ENCODE results near the gene GUCY2F.

The GUCY2F gene

DNA sequence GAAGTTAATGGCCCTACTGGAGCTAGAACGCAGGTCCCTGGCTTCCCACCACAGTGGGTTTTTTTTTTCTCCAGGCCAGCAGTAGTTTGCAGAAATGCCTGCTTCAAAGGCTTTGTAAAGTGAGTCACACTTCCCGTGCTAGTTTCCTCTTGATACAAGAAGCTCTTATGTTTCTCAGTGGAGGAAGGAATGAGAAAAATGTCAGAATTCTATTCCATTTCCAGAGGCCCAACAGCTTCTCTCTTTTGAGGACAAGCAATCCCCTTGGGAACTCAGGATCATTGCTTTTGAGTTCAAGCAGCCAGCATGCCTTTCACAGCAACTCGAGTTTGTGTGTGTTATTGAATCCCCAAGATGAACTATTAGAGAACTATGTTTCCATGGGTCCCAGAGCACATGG, 134.3 kb downstream of the GUCY2F start:
- DNase-seq (ENCODE audit: low read depth), result peak; percentile 85
- TF ChIP-seq, protein P1, sequence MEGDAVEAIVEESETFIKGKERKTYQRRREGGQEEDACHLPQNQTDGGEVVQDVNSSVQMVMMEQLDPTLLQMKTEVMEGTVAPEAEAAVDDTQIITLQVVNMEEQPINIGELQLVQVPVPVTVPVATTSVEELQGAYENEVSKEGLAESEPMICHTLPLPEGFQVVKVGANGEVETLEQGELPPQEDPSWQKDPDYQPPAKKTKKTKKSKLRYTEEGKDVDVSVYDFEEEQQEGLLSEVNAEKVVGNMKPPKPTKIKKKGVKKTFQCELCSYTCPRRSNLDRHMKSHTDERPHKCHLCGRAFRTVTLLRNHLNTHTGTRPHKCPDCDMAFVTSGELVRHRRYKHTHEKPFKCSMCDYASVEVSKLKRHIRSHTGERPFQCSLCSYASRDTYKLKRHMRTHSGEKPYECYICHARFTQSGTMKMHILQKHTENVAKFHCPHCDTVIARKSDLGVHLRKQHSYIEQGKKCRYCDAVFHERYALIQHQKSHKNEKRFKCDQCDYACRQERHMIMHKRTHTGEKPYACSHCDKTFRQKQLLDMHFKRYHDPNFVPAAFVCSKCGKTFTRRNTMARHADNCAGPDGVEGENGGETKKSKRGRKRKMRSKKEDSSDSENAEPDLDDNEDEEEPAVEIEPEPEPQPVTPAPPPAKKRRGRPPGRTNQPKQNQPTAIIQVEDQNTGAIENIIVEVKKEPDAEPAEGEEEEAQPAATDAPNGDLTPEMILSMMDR (conservative IDR thresholded peaks at IDR 0.05; ENCODE audit: low read length), result no peak
- no peak overlapping the region for H3K4me3 ChIP-seq (ENCODE audit: low read length)

GRCh38 chrX:109346491-109346890, 135.4 kb downstream of the GUCY2F start:
- H3K4me3 ChIP-seq (ENCODE audit: low read length), result no peak overlapping the region
- TF ChIP-seq, protein P1 (conservative IDR thresholded peaks at IDR 0.05; ENCODE audit: low read length), result no peak
- no peak for DNase-seq (ENCODE audit: low read depth)

DNA sequence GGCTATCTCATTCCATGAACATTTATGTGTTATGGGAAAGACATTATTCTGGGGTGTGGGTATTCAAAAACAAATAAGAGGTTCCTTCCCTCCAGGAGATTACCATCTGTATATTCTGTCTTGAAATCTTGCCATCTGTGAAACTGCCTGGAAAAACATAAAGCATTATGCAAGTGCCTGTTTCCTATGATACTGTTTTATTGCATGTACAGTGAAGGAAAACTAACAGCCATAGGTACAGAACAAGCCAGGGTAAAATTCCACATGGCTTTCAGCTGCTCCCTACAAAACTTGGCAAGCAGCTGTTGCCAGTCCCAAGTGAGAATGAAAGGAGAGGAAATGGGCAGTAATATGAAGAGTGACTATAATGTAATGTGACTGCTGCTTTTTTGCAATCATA, 136.0 kb downstream of the GUCY2F start:
- peak; percentile 24 for DNase-seq (ENCODE audit: low read depth)
- TF ChIP-seq, protein P1 (conservative IDR thresholded peaks at IDR 0.05; ENCODE audit: low read length), result no peak
- H3K4me3 ChIP-seq (ENCODE audit: low read length), result no peak overlapping the region

DNA sequence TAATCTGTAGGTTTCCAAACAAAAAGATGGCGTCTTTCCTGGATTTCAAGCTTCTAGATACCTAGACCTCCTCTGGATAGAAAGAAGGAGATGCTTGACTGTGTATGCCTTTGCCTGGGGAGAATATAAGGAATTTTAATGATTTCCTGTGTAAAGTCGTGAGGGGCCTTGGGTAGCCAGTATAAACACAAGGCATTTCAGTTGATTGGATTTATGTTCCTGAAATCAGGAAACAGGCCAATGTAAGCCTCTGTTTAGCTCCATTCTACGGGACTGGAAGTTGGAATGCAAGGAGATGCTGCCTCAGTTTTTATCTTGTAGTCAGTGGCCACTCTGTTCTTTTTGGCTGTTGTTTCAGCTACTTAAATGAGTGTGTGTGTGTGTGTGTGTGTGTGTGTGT, 137.2 kb downstream of the GUCY2F start:
- TF ChIP-seq, protein P1 (conservative IDR thresholded peaks at IDR 0.05; ENCODE audit: low read length), result no peak
- H3K4me3 ChIP-seq (ENCODE audit: low read length), result no peak overlapping the region
- no peak for DNase-seq (ENCODE audit: low read depth)

- H3K4me3 ChIP-seq (ENCODE audit: low read length), result no peak overlapping the region
- DNase-seq (ENCODE audit: low read depth), result no peak
- TF ChIP-seq, protein P1 (conservative IDR thresholded peaks at IDR 0.05; ENCODE audit: low read length), result no peak
These were observed 137.8 kb downstream of the GUCY2F start for GRCh38 chrX:109344101-109344500.

DNA sequence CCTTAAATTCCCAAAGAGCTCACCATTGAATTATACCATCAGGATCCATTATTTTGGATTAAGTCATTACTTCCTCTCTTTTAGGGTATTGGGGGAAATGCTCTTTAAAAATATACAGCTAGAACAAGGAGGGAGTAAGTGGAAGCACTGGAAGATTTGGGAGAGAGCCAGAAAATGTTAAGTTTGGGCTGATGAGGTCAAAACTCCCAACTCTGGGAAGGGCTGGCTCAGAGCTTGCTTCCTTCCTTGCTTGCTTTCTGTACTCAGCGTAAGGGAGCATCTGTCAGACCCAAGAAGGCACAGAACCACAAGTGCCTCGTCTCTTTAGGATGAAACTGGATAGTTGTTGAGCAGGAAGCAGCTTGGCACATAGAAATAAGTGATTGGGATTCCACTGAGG, 138.2 kb downstream of the GUCY2F start:
- no peak for DNase-seq (ENCODE audit: low read depth)
- TF ChIP-seq, protein P1 (conservative IDR thresholded peaks at IDR 0.05; ENCODE audit: low read length), result no peak
- no peak overlapping the region for H3K4me3 ChIP-seq (ENCODE audit: low read length)

DNA sequence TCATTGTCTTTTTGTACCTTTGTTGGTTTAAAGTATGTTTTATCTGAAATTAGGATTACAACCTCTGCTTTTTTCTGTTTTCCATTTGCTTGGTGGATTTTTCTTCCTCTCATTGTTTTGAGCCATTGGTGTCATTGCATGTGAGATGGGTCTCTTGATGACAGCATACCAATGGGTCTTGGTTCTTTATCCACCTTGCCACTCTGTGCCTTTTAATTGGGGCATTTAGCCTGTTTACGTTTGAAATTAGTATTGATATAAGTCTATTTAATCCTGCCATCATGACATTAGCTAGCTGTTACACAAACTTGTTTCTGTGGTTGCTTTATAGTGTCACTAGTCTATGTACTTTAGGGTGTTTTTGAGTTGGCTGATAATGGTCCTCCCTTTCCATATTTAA, 145.7 kb downstream of the GUCY2F start:
- TF ChIP-seq, protein P1 (conservative IDR thresholded peaks at IDR 0.05; ENCODE audit: low read length), result no peak
- no peak overlapping the region for H3K4me3 ChIP-seq (ENCODE audit: low read length)
- no peak for DNase-seq (ENCODE audit: low read depth)
